GM12892 (cell line): Measurements from ENCODE around the gene GALNT7.

Source experiments
- POLR2A ChIP-seq: IDR thresholded peaks from 2 replicates; pipeline ENCODE4 v1.6.1; 2011; ENCODE audit warnings: low read depth, low read length, control low read depth
- POLR2AphosphoS5 ChIP-seq: IDR thresholded peaks from 2 replicates; pipeline ENCODE4 v1.6.1; 2011; ENCODE audit warnings: low read depth, low read length, control low read depth

DNA sequence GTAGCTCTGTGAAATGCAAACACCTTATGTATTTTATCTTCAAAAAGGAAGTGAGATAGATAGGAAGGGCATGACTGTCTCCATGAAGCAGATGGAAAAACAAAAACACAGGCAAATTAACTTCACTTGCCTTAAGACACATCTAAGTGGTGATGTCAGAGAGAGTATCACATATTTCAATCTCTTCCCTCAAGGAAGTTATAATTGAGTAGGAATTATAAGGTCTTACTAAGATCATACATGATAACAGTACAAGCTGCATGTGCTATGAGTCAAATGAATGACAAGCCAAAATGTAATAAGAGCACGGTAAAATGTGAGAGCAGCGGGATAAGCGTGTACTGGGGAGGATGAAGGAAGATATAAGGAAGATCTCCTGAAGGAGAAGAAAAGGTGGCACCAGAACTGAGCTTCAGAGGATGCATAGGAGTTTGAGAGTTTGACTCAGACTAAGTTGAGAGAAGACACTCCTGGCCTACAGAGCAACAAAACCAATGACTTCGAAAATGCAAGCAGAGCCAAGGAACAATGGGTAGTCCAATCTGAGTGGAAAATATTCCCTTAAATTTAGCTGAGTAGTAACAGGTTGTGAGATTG is 43.3 kb upstream of the GALNT7 start:
- TF ChIP-seq POLR2A (no peak), POLR2AphosphoS5 (no peak)
